HK-2 (cell line): Measurements from ENCODE around the gene PCDHGA5.
"Not testable (repeated sequence)": the region's sequence is repeated elsewhere in the genome, so short reads cannot be mapped to it uniquely, and the experiment has no call there.

Experiments used
- DNase-seq: peaks from one replicate; pipeline ENCODE4 v3.0.0-alpha.2; 2018; ENCODE audit not compliant: unreplicated experiment

Gene PCDHGA5

DNA sequence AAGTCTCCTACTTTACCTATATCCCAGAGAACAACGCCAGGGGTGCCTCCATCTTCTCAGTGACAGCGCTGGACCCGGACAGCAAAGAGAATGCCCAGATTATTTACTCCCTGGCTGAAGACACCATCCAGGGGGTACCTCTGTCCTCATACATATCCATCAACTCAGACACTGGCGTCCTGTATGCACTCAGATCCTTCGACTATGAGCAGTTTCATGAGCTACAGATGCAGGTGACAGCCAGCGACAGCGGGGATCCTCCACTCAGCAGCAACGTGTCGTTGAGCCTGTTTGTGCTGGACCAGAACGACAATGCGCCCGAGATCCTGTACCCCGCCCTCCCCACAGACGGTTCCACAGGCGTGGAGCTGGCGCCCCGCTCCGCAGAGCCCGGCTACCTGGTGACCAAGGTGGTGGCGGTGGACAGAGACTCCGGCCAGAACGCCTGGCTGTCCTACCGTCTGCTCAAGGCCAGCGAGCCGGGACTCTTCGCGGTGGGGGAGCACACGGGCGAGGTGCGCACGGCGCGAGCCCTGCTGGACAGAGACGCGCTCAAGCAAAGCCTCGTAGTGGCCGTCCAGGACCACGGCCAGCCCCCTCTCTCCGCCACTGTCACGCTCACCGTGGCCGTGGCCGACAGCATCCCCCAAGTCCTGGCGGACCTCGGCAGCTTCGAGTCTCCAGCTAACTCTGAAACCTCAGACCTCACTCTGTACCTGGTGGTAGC, 50.7 kb downstream of the PCDHGA5 start:
- DNase-seq: not testable (repeated sequence)

DNA sequence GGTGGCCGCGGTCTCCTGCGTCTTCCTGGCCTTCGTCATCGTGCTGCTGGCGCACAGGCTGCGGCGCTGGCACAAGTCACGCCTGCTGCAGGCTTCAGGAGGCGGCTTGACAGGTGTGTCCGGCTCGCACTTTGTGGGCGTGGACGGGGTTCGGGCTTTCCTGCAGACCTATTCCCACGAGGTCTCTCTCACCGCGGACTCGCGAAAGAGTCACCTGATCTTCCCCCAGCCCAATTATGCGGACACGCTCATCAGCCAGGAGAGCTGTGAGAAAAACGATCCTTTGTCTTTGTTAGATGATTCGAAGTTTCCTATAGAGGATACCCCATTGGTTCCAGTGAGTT, 51.3 kb downstream of the PCDHGA5 start:
- DNase-seq: not testable (repeated sequence)
